ENCODE results near the gene WWC2. TPM values are rescaled to one million over a fixed set of nuclear protein-coding genes. Genes with fewer than 3 reads are reported as not detected.

Gene WWC2
- total RNA-seq, 1 experiment from 2014 or later = 126 TPM

DNA sequence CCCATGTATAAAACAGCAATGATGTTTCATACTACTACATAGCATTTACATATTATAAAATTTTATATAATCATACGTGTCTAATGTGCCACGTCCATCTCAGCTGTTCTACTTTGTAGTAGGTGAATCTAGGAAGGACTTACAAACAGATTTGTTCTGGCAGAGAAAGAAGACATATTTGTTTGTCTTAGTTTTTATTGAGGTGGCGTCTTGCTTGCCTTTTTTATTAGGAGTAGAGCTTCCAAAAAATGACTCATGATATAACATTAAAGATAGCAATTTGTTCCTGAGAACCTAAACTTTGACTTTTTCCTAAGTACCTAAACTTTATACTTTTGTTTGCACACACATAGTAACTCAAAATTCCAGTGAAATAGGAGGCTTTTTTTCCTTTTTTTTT lies 156.4 kb downstream of the WWC2 start:
- Mint-ChIP-seq H3K4me1 (peaks cover 14% of the 10 kb centered on the region), H3K4me3 (no peak overlapping the region), H3K36me3 (peaks cover 47% of the 10 kb centered on the region), H3K27ac (no peak overlapping the region), H3K27me3 (ENCODE audit: low read depth) (no peaks in the 10 kb centered on the region), H3K9me3 (no peaks in the 10 kb centered on the region)
- ChIA-PET CTCF (interaction anchor here (0.7 to 3.6 kb wide), 11 partner anchors 10 to 318 kb away, joined by 3 to 48 read pairs (median 6); partner anchors contain the start of gene WWC2), POLR2A (interaction anchor here (0.7 kb wide), 1 partner anchor 33 kb away, joined by 4 read pairs; no protein-coding TSS in a partner anchor)
- ATAC-seq (no peak), DNase-seq (ENCODE audit: low spot score) (no peak)
- TF ChIP-seq PREB (CRISPR knock-in tag; IDR thresholded peaks at IDR 0.05; ENCODE audit: borderline replicate concordance) (no peak), HMGA2 (CRISPR knock-in tag; IDR thresholded peaks at IDR 0.05) (no peak), ESRRA (CRISPR knock-in tag; IDR thresholded peaks at IDR 0.05; ENCODE audit: borderline replicate concordance) (no peak)

DNA sequence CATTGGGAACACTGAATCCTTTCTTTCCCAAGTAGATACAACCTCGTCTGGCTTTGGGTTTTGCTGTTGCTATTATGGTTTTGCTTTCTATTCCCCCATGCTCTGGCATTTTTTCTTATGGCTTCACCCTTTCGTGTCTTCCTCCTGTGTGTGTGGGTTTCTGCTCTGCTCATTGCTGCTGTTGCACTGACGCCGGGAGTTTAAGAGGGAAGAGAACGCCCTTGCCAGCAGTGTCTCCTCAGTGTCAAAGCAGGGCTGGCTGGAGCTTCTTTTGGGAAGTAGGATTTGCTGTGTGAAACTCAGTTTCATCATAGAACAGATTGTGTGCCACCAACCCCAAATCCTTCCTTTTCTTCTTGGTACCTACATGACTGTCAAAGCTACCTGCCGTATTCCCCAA lies 157.3 kb downstream of the WWC2 start:
- ChIA-PET CTCF (interaction anchor here (0.5 to 3.6 kb wide), 35 partner anchors 8 to 1413 kb away, joined by 3 to 48 read pairs (median 4); partner anchors contain the start of gene WWC2), POLR2A (no interaction called here)
- Mint-ChIP-seq H3K27me3 (ENCODE audit: low read depth) (no peaks in the 10 kb centered on the region), H3K9me3 (no peaks in the 10 kb centered on the region), H3K4me1 (peaks cover 14% of the 10 kb centered on the region), H3K27ac (peak overlapping the region; percentile 33), H3K36me3 (peaks cover 52% of the 10 kb centered on the region), H3K4me3 (no peak overlapping the region)
- DNase-seq (ENCODE audit: low spot score) (no peak), ATAC-seq (no peak; the same call in 1 of the 2 replicates)
- TF ChIP-seq ZNF138 (CRISPR knock-in tag; conservative IDR thresholded peaks at IDR 0.05) (no peak), NFATC4 (CRISPR knock-in tag; IDR thresholded peaks at IDR 0.05) (no peak), FOXK1 (CRISPR knock-in tag; IDR thresholded peaks at IDR 0.05) (no peak), ATF3 (CRISPR knock-in tag; conservative IDR thresholded peaks at IDR 0.05) (no peak), ZNF671 (CRISPR knock-in tag; IDR thresholded peaks at IDR 0.05) (no peak), SMAD4 (CRISPR knock-in tag; IDR thresholded peaks at IDR 0.05) (no peak), USF1 (CRISPR knock-in tag; IDR thresholded peaks at IDR 0.05) (no peak), CREM (CRISPR knock-in tag; IDR thresholded peaks at IDR 0.05) (no peak), ZBTB21 (CRISPR knock-in tag; IDR thresholded peaks at IDR 0.05; ENCODE audit: borderline replicate concordance) (no peak)
- TF ChIP-seq, protein P1, sequence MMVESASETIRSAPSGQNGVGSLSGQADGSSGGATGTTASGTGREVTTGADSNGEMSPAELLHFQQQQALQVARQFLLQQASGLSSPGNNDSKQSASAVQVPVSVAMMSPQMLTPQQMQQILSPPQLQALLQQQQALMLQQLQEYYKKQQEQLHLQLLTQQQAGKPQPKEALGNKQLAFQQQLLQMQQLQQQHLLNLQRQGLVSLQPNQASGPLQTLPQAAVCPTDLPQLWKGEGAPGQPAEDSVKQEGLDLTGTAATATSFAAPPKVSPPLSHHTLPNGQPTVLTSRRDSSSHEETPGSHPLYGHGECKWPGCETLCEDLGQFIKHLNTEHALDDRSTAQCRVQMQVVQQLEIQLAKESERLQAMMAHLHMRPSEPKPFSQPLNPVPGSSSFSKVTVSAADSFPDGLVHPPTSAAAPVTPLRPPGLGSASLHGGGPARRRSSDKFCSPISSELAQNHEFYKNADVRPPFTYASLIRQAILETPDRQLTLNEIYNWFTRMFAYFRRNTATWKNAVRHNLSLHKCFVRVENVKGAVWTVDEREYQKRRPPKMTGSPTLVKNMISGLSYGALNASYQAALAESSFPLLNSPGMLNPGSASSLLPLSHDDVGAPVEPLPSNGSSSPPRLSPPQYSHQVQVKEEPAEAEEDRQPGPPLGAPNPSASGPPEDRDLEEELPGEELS (CRISPR knock-in tag; IDR thresholded peaks at IDR 0.05) = no peak

GRCh38 chr4:183256756-183257385 lies 157.8 kb downstream of the WWC2 start:
- ChIA-PET CTCF (interaction anchor here (0.5 to 3.6 kb wide), 32 partner anchors 8 to 1413 kb away, joined by 3 to 48 read pairs (median 4); partner anchors contain the start of gene WWC2), POLR2A (no interaction called here)
- DNase-seq (ENCODE audit: low spot score) (peak; percentile 67), ATAC-seq (peak; percentile 78)
- H3K9me3 Mint-ChIP-seq = no peaks in the 10 kb centered on the region
- H3K27ac Mint-ChIP-seq = no peak overlapping the region
- no peak for TF ChIP-seq RORB (CRISPR knock-in tag; IDR thresholded peaks at IDR 0.05)
- TF ChIP-seq, protein P2, sequence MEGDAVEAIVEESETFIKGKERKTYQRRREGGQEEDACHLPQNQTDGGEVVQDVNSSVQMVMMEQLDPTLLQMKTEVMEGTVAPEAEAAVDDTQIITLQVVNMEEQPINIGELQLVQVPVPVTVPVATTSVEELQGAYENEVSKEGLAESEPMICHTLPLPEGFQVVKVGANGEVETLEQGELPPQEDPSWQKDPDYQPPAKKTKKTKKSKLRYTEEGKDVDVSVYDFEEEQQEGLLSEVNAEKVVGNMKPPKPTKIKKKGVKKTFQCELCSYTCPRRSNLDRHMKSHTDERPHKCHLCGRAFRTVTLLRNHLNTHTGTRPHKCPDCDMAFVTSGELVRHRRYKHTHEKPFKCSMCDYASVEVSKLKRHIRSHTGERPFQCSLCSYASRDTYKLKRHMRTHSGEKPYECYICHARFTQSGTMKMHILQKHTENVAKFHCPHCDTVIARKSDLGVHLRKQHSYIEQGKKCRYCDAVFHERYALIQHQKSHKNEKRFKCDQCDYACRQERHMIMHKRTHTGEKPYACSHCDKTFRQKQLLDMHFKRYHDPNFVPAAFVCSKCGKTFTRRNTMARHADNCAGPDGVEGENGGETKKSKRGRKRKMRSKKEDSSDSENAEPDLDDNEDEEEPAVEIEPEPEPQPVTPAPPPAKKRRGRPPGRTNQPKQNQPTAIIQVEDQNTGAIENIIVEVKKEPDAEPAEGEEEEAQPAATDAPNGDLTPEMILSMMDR (IDR thresholded peaks at IDR 0.05) = peak; percentile 76
- no peak for TF ChIP-seq ZNF219 (CRISPR knock-in tag; IDR thresholded peaks at IDR 0.05; ENCODE audit: borderline replicate concordance)
- peaks cover 14% of the 10 kb centered on the region for H3K4me1 Mint-ChIP-seq
- H3K36me3 Mint-ChIP-seq = peaks cover 49% of the 10 kb centered on the region
- no peak overlapping the region for H3K4me3 Mint-ChIP-seq
- no peaks in the 10 kb centered on the region for H3K27me3 Mint-ChIP-seq (ENCODE audit: low read depth)
